Esophagus squamous epithelium (tissue), 5 donors: Measurements from ENCODE around the gene DPYSL4. TPM values are rescaled to one million over a fixed set of nuclear protein-coding genes. Genes with fewer than 3 reads are reported as not detected.
"Not testable (repeated sequence)": the region's sequence is repeated elsewhere in the genome, so short reads cannot be mapped to it uniquely, and the experiment has no call there.

Experiments
- DNase-seq: peaks from one replicate; lab custom pipeline; 2025; lab: John Stamatoyannopoulos, UW
- H3K27ac ChIP-seq, 4 donors: fragments of 200-600 bp; sonication (generic); one replicate each; pipeline ENCODE4 v1.5.1; 2016 to 2019; ENCODE audit warnings: mild to moderate bottlenecking in 1 of 4
- H3K27me3 ChIP-seq, 4 donors: fragments of 200-600 bp; sonication (generic); 1 replicate in 3 of 4; 2 replicates in 1 of 4; pipeline versions ENCODE4 v1.5.1 to v1.6.0; 2017 to 2021; ENCODE audit warnings: antibody characterized with exemption in 1 of 4
- H3K36me3 ChIP-seq, 3 donors: fragments of 200-600 bp; sonication (generic); one replicate each; pipeline ENCODE4 v1.5.1; 2016 to 2019
- H3K4me1 ChIP-seq, 3 donors: fragments of 200-600 bp; sonication (generic); one replicate each; pipeline ENCODE4 v1.5.1; 2017 to 2019
- H3K4me3 ChIP-seq, 4 donors: fragments of 200-600 bp; sonication (generic); 1 replicate in 3 of 4; 2 replicates in 1 of 4; pipeline ENCODE4 v1.5.1; 2016 to 2019; ENCODE audit warnings: mild to moderate bottlenecking in 2 of 4, moderate library complexity in 1 of 4
- H3K9me3 ChIP-seq, 3 donors: fragments of 200-600 bp; sonication (generic); one replicate each; pipeline ENCODE4 v1.5.1; 2016 to 2019
- CTCF ChIP-seq, 6 experiments: fragments of 450-650 bp in 4 of 6; fragments of 200-600 bp in 2 of 6; sonication (generic) in 2 of 6; IDR thresholded peaks; one replicate each; pipeline ENCODE4 v1.5.1; 2016 to 2019; ENCODE audit warnings: antibody characterized with exemption in 6 of 6, mild to moderate bottlenecking in 4 of 6, moderate library complexity in 4 of 6
- POLR2A ChIP-seq, 4 donors: fragments of 450-650 bp; IDR thresholded peaks; one replicate each; pipeline ENCODE4 v1.6.1; 2017; ENCODE audit warnings: antibody characterized with exemption in 4 of 4, mild to moderate bottlenecking in 4 of 4, moderate library complexity in 3 of 4
- WGBS, 2 donors: methylation state at CpG; one replicate each; pipeline ENCODE4 v1.1.5; 2018; 5-methylcytosine and 5-hydroxymethylcytosine counted together
- intact Hi-C: fragments of 100-400 bp; cut with DNase I; formaldehyde crosslinking; loops from one replicate; pipeline ENCODE4 v1.15.0; 2022
- total RNA-seq, 4 donors: library from RNA; depleted of rRNA; stranded (reverse); fragments of >200 nt; gene quantifications; one replicate each; pipeline ENCODE4 v1.1.0, GENCODE V29; 2016
- donor health status: DM: yes; HTN: yes; CAD: no.

The DPYSL4 gene
- total RNA-seq, 4 donors from 2014 or later = 0.95 to 1.6 TPM; not detected in 2

- Histone ChIP-seq H3K27ac (no peak overlapping the region), H3K36me3 (no peaks in the 10 kb centered on the region), H3K4me1 (no peaks in the 10 kb centered on the region), H3K4me3 (no peak overlapping the region), H3K27me3 (no peaks in the 10 kb centered on the region), H3K9me3 (no peaks in the 10 kb centered on the region)
- TF ChIP-seq CTCF (IDR thresholded peaks at IDR 0.05) (no peak), POLR2A (IDR thresholded peaks at IDR 0.05) (no peak)
- WGBS, 2 donors = 77 to 94% methylated on average over 2 to 7 of the region's 7 CpGs
- no peak for DNase-seq
- intact Hi-C loops = no loop called here
These were observed 30.4 kb upstream of the DPYSL4 start for GRCh38 chr10:132156382-132156781.

GRCh38 chr10:132157101-132157500 lies 29.6 kb upstream of the DPYSL4 start:
- 80 to 93% methylated on average over 4 to 7 of the region's 8 CpGs for WGBS, 2 donors
- intact Hi-C loops = no loop called here
- Histone ChIP-seq H3K27ac (no peak overlapping the region), H3K4me1 (no peaks in the 10 kb centered on the region), H3K4me3 (no peak overlapping the region), H3K27me3 (no peaks in the 10 kb centered on the region), H3K9me3 (no peaks in the 10 kb centered on the region), H3K36me3 (no peaks in the 10 kb centered on the region)
- TF ChIP-seq CTCF (IDR thresholded peaks at IDR 0.05) (no peak), POLR2A (IDR thresholded peaks at IDR 0.05) (no peak)
- DNase-seq = no peak

GRCh38 chr10:132158122-132158741 lies 28.5 kb upstream of the DPYSL4 start:
- WGBS, 2 donors = 75% methylated on average over 1 of the region's 2 CpGs; no CpG with 5 or more reads in 1 of the 2 donors
- intact Hi-C loops = no loop called here

GRCh38 chr10:132158823-132159222 lies 27.9 kb upstream of the DPYSL4 start:
- H3K27ac ChIP-seq = no peak overlapping the region
- no peaks in the 10 kb centered on the region for H3K9me3 ChIP-seq
- no peak for DNase-seq
- H3K4me1 ChIP-seq = peaks cover 0 to 9% (median 0%) of the 10 kb centered on the region in 3 donors
- H3K27me3 ChIP-seq = peaks cover 0 to 12% (median 0%) of the 10 kb centered on the region in 4 donors
- no peak overlapping the region for H3K4me3 ChIP-seq
- no CpG with 5 or more reads among the region's 7 CpGs for WGBS, 2 donors
- intact Hi-C loops = no loop called here
- TF ChIP-seq POLR2A (IDR thresholded peaks at IDR 0.05) = no peak
- no peak for TF ChIP-seq CTCF (IDR thresholded peaks at IDR 0.05)
- no peaks in the 10 kb centered on the region for H3K36me3 ChIP-seq

More at GRCh38 chr10:132158122-132158741, 28.5 kb upstream of the DPYSL4 start:
- Histone ChIP-seq H3K27me3 (peaks cover 0 to 6% (median 0%) of the 10 kb centered on the region in 4 donors), H3K9me3 (no peaks in the 10 kb centered on the region), H3K36me3 (no peaks in the 10 kb centered on the region), H3K27ac (no peak overlapping the region), H3K4me1 (peaks cover 0 to 6% (median 0%) of the 10 kb centered on the region in 3 donors), H3K4me3 (no peak overlapping the region)
- no peak for DNase-seq
- TF ChIP-seq CTCF (IDR thresholded peaks at IDR 0.05) = no peak
- TF ChIP-seq POLR2A (IDR thresholded peaks at IDR 0.05) = no peak

GRCh38 chr10:132159302-132160230 lies 27.2 kb upstream of the DPYSL4 start:
- H3K27ac ChIP-seq, H3K36me3 ChIP-seq, H3K4me1 ChIP-seq, intact Hi-C loops, DNase-seq, H3K9me3 ChIP-seq, H3K4me3 ChIP-seq: not testable (repeated sequence)
- peaks cover 0 to 19% (median 0%) of the 10 kb centered on the region in 4 donors for H3K27me3 ChIP-seq
- WGBS, 2 donors = no CpG with 5 or more reads among the region's 7 CpGs

GRCh38 chr10:132160231-132160630 lies 26.5 kb upstream of the DPYSL4 start:
- H3K4me3 ChIP-seq, H3K9me3 ChIP-seq, H3K4me1 ChIP-seq, DNase-seq, H3K36me3 ChIP-seq, intact Hi-C loops, H3K27ac ChIP-seq: not testable (repeated sequence)
- peaks cover 0 to 24% (median 0%) of the 10 kb centered on the region in 4 donors for H3K27me3 ChIP-seq

- DNase-seq, H3K9me3 ChIP-seq, H3K36me3 ChIP-seq, H3K27ac ChIP-seq, H3K4me1 ChIP-seq, H3K4me3 ChIP-seq, intact Hi-C loops: not testable (repeated sequence)
- peaks cover 0 to 30% (median 0%) of the 10 kb centered on the region in 4 donors for H3K27me3 ChIP-seq
- 60% methylated on average over 1 of the region's 4 CpGs; no CpG with 5 or more reads in 1 of the 2 donors for WGBS, 2 donors
These were observed 25.7 kb upstream of the DPYSL4 start for GRCh38 chr10:132160834-132161622.
